ENCODE results near the gene FOXS1. TPM values are rescaled to one million over a fixed set of nuclear protein-coding genes. Genes with fewer than 3 reads are reported as not detected.

Gene FOXS1
- total and polyA plus RNA-seq, 8 donors = 2.5 to 8.2 (median 5.5) TPM

GRCh38 chr20:31851240-31851955 lies 6.0 kb upstream of the FOXS1 start:
- H3K27ac ChIP-seq = no peak overlapping the region
- TF ChIP-seq, protein P1, sequence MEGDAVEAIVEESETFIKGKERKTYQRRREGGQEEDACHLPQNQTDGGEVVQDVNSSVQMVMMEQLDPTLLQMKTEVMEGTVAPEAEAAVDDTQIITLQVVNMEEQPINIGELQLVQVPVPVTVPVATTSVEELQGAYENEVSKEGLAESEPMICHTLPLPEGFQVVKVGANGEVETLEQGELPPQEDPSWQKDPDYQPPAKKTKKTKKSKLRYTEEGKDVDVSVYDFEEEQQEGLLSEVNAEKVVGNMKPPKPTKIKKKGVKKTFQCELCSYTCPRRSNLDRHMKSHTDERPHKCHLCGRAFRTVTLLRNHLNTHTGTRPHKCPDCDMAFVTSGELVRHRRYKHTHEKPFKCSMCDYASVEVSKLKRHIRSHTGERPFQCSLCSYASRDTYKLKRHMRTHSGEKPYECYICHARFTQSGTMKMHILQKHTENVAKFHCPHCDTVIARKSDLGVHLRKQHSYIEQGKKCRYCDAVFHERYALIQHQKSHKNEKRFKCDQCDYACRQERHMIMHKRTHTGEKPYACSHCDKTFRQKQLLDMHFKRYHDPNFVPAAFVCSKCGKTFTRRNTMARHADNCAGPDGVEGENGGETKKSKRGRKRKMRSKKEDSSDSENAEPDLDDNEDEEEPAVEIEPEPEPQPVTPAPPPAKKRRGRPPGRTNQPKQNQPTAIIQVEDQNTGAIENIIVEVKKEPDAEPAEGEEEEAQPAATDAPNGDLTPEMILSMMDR (IDR thresholded peaks at IDR 0.05) = no peak
- intact Hi-C loops (cut with DNase I) = loop anchor here in 1 of 2 donors (5.0 to 10.0 kb wide), 3 partner anchors 101 to 243 kb away; partner anchors contain the start of gene PDRG1
- no peak for ATAC-seq
- no peak overlapping the region for H3K4me3 ChIP-seq
- DNase-seq = no peak
- peaks cover 7 to 58% of the 10 kb centered on the region in 2 donors for H3K27me3 ChIP-seq
- no peaks in the 10 kb centered on the region for H3K9me3 ChIP-seq
- peaks cover 0 to 5% of the 10 kb centered on the region in 2 donors for H3K4me1 ChIP-seq
- no peaks in the 10 kb centered on the region for H3K36me3 ChIP-seq

DNA sequence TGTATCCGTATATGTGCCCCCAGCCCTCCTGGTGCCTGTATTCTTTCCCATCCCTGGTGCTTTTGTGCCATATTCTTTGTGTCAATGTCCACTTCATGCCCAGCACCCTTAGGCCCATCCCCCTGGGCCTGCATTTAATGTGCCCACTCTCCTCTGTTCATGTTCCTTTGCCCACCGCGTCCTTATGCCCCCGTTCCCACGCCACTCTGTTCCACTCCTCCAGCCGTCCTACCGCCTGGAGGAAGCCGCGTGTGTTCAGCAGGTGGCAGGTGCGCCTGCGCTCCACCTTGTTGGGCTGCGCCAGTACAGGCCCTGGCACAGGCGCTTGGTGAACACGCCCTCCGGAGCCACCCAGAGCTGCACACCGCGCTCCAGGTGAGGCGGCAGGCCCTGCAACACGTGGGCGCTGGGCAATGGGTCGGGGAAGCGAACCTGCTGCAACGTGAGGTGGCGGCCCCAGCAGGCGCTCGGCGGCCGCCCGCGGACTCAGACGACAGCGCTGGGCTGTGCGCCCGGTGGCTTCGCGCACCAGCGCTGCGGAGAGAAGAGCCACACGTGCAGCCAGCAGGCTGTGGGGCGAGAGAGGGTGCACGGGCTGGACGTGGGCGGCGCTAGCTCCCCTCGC lies 4.0 kb upstream of the FOXS1 start:
- TF ChIP-seq, protein P1 (IDR thresholded peaks at IDR 0.05) = no peak
- H3K9me3 ChIP-seq = no peaks in the 10 kb centered on the region
- intact Hi-C loops (cut with DNase I) = no loop called here
- H3K36me3 ChIP-seq = no peaks in the 10 kb centered on the region
- H3K4me3 ChIP-seq = no peak overlapping the region
- DNase-seq (peak in 1 of 4 donors; percentile 67), ATAC-seq (peak; percentile 39)
- H3K27me3 ChIP-seq = peaks cover 7 to 47% of the 10 kb centered on the region in 2 donors
- H3K4me1 ChIP-seq = peaks cover 0 to 5% of the 10 kb centered on the region in 2 donors
- H3K27ac ChIP-seq = no peak overlapping the region

GRCh38 chr20:31848088-31848999 lies 2.9 kb upstream of the FOXS1 start:
- ATAC-seq (no peak), DNase-seq (peak in 1 of 4 donors; percentile 72)
- Histone ChIP-seq H3K4me3 (no peak overlapping the region), H3K27me3 (peaks cover 7 to 47% of the 10 kb centered on the region in 2 donors), H3K4me1 (peaks cover 0 to 5% of the 10 kb centered on the region in 2 donors), H3K36me3 (no peaks in the 10 kb centered on the region), H3K27ac (no peak overlapping the region), H3K9me3 (no peaks in the 10 kb centered on the region)
- intact Hi-C loops (cut with DNase I) = no loop called here
- TF ChIP-seq, protein P1 (IDR thresholded peaks at IDR 0.05) = no peak

DNA sequence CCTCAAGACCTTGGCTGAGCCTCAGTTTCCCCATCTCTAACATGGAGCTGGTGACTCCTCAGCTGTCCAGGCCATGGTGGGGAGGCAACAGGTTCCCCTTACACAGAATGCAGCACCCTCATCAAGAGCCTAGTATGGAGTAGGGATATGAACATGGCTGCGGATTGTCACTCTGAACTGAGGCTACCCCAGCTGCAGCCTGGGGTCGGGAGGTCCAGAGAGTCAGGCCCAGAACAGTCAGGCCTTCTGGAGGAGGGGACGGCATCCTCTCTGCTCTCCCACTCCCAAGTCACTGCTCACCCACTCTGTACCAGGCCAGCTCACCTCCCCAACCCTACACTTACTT lies 1.4 kb upstream of the FOXS1 start:
- TF ChIP-seq, protein P1 (IDR thresholded peaks at IDR 0.05) = peak in 1 of 2 donors; percentile 32
- peaks cover 0 to 3% of the 10 kb centered on the region in 2 donors for H3K4me1 ChIP-seq
- H3K27me3 ChIP-seq = peaks cover 7 to 38% of the 10 kb centered on the region in 2 donors
- DNase-seq = no peak
- H3K9me3 ChIP-seq = no peaks in the 10 kb centered on the region
- intact Hi-C loops (cut with DNase I) = no loop called here
- ATAC-seq = no peak
- no peak overlapping the region for H3K27ac ChIP-seq
- no peak overlapping the region for H3K4me3 ChIP-seq
- H3K36me3 ChIP-seq = no peaks in the 10 kb centered on the region

Measured in left lung (tissue), 10 donors.